Ammon's horn (tissue), 1 donor: ENCODE data around the gene CAPN7.
A peak's percentile ranks its signal among the peaks of the same experiment; 100 is the strongest.

Experiments used
- DNase-seq: peaks from one replicate; pipeline ENCODE4 v3.0.0-alpha.2; 2016; ENCODE audit warnings: low spot score

Gene CAPN7

DNA sequence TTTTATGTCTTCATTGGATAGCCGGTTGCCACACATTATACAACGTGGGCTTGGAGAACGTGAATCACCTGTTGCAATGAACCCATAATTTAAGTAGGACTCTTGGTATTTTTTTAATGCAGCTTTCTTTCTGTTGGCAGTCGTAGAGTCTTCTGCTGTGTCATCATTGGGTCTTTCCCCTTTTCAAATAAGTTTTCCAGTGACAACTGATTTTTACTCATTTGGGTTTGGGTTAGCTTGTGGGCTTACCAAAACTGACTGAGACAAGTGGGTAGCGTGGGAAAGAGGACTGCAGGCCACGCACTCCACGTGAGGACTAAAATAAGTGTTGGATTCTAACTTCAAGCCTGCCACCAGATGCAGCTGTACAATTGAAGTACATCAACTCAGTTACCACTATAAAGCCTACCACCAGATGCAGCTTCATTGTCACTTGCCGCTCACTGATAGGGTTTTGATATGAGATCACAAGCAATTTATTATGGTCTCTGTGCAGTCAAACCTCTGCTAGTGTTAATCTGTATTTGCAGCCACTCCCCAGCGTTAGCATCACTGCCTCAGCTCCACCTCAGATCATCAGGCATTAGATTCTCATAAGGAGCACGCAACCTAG lies 6.4 kb upstream of the CAPN7 start:
- DNase-seq = no peak

DNA sequence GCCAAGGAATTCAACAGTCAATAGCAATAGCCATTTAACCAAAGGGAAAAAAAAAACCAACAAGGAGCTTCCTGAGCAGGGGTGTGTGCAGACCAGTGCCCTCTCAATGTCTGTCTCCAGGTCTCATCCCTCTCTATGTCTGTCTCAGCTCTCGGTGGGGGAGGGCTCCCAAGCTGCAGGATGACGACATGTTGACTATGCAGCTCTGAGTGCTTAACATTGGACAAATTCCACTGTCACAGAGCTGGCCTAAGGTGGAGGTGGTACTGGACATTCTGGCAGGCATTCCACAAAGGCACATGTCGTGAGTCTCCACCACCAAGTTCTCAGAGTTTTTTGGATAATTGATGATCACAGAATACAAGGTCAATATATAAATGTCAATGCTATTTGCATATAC lies 2.0 kb upstream of the CAPN7 start:
- DNase-seq = no peak

DNA sequence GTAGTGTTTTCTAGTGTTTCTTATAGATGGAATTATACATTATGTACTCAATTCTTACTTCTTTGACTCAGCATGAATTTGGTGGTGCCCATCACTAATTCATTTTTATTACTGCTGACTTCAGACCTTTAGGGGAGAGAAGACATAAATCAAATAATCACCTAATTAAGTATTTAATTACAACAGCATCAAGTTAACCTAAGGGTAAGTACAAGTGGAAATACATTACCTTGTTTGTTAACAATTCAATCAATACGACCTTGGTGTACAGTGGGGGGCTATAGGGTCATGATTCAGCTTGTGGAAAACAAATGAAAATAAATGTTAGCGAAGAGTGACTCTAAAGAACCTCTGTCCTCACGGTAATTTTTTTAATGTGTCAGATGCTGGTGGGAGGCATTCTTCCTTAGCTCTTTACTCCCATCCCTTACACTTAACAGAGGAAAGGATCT lies 538 bp upstream of the CAPN7 start:
- DNase-seq = no peak

DNA sequence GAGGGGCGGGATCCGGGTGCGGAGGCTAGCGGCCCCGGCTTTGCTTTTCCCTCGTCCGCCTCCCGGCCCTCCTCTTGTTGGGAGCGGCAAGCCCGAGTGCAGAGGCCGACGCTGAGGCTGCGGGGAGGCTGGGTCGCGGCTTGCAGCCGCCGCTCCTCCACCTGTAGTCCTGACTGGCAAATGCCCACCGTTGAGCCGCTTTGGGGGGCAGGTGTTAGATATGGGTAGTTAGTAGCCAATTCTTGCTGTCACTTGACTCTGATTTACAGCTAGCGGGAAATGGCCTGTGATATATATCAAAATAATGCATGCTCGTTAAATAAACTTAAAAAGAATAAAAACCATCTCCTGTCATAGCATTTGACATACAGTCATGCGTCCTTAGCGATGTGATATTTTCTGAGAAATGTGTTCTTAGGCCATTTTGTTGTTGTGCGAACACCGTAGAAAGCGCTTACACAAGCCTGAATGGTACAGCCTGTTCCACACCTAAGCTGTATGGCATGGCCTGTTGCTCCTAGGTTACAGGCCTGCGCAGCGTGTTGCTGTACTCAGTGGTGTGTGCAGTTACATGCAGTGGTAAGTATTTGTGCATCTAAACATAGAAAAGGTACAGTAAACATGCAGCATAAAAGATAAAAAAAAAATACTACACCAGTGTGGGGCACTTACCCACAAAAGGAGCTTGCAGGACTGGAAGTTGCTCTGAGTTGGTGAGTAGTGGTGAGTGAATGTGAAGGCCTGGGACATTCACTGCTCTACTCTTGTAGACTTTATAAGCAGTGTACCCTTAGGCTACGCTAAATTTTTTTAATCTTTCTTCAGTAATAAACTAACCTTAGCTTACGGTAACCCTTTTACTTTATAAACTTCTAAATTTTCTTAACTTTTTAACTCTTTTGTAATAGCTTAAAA lies 873 bp downstream of the CAPN7 start:
- peak; percentile 47 for DNase-seq

DNA sequence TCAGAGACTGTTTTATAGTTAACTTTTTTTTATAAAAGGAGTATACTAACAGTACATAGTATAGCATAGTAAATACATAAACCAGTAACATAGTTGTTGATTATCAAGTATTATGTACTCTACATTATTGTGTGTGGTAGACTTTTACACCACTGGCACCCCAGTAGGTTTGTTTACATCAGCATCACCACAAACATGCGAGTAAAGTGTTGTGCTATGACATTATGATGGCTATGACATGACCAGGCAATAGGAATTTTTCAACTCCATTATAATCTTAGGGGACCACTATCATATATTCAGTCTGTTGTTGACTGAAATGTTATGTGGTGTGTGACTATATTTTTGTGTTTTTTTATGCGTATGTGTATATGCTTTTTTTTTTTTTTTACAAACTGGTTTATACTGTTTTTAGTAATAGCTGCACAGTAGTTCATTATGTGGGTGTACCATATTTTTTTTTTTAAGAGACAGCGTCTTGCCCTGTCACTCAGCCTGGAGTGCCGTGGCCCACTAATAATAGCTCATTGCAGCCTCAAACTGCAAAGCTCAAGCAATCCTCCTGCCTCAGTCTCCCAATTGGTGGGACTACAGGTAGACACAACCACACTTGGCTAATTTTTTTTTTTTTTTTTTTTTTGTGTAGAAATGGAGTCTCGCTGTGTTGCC lies 1.9 kb downstream of the CAPN7 start:
- DNase-seq = no peak

DNA sequence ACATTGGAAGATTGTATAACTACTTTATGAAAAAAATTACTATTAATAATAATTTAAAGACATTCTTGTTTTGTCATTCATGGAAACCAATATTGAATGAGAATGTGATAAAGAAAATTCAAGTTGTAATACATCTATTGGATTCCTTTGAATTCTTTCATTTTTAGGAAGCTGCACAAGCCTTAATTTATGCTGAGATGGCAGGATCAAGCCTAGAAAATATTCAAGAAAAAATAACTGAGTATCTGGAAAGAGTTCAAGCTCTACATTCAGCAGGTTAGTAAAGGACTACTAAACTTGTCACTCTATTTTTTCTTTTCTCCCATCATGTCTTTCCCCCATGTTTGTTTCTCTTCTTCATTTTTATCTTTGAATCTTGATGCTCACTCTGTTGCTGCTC lies 5.9 kb downstream of the CAPN7 start:
- no peak for DNase-seq

DNA sequence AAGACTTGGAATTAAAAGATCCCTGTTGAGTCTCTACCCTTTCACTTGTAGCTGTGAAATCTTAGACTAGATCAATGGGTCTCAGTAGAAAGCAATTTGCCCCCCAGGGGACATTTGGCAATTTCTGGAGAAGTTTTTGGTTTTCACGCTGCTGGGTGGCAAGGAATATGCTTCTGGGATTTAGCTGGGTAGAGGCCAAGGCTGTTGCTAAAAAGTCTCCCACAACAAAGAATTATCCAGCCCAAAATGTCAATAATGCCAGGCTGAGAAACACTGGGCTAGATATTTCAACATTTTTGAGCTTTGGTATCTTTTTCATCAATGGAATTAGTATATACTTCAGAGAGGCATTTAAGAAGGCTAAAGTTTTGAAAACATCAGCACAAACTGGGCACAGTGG lies 8.7 kb downstream of the CAPN7 start:
- no peak for DNase-seq

DNA sequence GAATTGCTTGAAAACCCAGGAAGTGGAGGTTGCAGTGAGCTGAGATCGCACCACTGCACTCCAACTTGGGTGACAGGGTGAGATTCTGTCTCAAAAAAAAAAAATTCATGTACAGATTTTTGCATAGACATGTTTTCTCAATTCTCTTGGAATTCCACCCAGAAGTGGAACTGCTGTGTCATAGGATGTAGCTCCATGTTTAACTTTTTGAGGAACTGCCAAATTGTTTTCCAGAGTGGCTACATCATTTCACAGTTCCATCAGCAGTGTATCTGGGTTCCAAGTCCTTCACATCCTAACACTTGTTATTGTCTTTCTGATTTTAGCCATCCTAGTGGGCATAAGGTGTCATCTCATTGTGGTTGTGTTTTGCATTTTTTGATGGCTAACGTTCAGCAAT lies 9.9 kb downstream of the CAPN7 start:
- DNase-seq = no peak

DNA sequence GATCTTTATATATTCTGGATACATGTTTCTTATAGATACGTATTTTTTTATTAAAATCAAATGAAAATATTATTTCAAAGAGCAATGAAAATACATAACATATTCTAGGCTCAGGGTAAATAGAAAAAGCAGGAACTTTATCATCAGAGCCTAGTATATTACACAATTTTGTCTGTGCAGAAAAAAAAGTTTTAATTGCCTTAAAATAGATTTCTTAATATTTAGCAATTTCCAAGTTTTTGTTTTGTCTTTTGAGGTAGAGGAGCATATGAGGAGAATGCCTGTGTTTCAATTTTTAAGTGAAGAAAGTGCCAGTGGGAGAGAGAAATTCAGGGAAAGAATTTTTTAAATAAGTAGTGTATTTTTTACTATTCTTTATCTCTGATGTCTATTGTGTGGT lies 10.5 kb downstream of the CAPN7 start:
- no peak for DNase-seq

DNA sequence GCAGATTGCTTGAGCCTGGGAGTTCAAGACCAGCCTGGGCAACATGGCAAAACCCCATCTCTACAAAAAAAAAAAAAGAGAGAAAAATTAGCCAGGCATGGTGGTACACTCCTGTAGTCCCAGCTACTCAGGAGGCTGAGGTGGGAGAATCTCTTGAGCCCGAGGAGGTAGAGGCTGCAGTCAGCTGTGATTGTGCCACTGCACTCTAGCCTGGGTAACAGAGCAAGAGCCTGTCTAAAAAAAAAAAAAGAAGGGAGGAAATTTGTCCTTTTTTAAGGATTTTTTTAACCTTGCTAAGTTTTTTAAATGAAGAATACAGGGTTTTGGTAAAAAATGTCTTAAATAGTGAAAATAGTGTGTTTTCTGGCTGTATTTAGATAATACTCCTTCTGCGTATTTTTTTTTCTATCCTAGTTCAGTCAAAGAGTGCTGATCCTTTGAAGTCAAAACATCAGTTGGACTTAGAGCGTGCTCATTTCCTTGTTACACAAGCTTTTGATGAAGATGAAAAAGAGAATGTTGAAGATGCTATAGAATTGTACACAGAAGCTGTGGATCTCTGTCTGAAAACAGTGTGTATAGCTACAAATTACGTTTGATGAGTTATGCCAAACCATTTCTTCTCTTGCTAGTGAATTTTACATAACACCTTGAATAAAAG lies 11.1 kb downstream of the CAPN7 start:
- DNase-seq = no peak

DNA sequence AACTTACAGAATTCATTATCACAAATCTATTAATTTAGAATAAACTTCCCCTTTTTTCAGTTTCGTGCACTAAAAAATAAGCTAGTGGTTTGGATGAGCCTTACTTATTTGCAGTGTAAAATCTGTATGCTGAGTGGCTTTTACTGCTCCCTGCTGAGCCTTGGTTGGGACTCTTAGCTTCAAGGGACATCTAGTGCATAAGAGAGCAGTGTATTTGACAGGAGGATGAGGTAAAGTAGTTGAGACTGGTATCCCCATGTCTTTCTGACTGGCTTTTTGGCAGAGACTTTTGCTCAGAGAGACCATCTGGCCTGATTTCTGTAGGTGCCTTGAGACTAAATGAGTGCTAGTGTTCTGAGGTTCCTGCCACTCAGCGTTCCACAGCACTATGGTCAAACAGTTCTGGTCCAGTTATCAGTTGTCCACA lies 11.8 kb downstream of the CAPN7 start:
- DNase-seq = no peak

DNA sequence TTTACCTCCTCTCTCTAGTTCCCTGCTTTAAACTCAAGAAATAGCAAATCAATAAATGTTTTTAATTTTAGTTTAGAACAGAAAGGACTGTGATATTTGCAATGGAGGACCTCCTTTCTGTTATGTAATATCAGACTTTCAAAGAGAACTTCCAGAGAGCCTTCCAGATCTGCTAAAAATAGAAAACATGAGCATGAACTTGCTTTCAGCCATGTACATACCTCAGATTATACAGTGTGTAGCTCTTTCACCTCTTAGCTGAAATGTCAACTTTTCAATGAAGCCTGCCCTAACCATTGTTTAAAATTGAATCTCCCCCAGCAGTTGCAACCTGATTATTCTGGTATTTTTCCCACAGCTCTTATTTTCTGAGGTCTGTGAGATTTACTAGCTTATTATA lies 12.6 kb downstream of the CAPN7 start:
- DNase-seq = no peak

DNA sequence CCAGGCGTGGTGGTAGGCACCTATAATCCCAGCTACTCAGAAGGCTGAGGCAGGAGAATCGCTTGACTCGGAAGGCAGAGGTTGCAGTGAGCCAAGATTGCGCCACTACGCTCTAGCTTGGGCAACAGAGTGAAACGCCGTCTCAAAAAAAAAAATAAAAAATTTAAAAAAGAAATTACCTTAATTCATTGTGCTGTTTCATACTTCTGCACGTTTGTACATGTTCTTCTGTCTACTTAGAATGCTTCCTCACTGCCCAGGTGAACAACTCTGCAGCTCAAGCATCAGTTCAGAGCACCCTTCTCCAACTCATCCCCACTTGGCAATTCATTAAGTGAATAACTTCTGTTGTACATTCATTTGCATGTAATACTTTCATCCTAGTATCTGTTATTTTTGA lies 14.0 kb downstream of the CAPN7 start:
- DNase-seq = no peak

DNA sequence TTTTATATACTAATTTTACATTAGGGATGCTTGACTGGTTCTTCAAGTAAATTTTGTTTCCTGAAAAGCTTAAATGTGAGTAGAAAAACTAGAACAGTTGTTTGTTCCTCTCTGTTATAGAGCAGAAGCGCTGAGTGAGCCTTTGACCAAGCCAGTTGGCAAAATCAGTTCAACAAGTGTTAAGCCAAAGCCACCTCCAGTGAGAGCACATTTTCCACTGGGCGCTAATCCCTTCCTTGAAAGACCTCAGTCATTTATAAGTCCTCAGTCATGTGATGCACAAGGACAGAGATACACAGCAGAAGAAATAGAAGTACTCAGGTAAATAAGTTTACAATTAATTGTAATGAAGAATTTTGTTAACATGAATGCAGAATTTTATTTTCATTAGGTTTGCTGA lies 14.6 kb downstream of the CAPN7 start:
- DNase-seq = peak; percentile 23

DNA sequence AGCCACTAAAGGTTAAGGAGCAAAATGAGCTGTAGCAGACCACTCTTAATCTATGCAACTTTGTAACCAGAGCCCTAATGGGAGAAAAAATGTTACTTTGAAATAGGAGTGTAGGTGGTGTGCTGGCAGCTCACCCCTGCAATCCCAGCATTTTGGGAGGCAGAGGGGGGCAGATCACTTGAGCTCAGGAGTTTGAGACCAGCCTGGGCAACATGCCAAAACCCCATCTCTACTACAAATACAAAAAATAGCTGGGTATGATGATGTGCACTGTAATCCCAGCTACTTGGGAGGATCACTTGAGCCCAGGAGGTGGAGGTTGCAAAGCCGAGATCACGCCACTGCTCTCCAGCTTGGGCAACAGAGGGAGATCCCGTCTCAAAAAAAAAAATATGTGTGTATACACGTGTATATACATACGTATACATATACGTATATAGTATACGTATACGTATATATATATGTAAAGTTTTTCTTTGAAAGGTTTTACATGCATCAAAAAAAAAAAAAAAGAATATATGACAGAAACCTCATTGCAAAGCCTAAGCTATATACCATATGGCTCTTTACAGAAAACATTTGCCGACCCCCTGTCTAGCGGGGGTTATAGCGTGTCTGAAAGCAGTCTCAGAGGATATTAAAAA lies 15.7 kb downstream of the CAPN7 start:
- no peak for DNase-seq

DNA sequence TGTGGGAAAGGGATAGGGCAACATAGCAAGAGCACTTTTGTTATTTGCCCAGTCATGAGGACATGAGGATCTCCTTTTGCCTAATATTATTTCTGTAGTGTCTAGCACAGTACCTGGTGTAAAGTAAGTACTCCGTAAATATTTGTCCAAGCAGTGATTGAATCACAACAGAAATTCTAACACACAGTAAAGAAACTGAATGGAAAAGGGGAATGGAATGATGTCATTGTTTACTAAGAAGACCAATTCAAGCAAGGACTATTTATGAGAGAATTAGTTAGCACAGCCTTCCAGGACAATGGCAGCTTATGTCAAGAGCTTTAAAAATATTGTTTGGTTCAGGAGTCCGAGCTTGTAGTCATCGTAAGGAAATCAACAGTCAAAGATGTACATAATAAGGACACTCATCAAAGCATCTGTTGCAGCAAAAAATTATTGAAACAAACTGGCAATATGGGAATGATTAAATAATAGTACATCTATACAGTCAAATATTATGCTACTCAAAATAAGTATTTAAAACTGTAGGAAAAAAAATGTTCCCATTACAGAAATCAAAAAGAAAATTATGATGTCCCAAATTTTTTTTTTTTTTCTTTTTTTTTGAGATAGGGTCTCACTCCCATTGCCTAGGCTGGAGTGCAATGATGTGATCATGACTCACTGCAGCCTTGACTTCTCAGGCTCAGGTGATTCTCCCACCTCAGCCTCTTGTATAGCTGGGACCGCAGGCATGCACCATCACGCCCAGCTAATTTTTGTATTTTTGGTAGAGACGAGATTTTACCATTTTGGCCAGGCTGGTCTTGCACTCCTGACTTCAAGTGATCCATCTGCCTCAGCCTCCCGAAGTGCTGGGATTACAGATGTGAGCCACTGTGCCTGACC lies 17.9 kb downstream of the CAPN7 start:
- no peak for DNase-seq

DNA sequence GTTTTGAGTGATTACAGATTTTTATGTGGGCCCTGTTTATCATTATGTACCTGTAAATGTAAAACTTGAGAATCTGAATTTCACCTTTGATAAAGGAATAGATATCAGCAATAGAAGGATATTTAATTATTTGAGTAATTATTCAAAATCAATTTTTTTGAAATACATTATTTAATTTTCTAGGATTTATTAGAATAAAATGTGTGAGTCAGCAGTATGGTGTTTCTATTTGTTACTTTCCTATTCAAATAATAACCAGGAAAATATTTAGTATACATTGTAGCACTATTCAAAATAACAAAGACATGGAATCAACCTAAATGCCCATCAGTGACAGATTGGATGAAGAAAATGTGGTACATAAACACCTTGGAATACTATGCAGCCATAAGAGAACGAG lies 22.1 kb downstream of the CAPN7 start:
- no peak for DNase-seq

DNA sequence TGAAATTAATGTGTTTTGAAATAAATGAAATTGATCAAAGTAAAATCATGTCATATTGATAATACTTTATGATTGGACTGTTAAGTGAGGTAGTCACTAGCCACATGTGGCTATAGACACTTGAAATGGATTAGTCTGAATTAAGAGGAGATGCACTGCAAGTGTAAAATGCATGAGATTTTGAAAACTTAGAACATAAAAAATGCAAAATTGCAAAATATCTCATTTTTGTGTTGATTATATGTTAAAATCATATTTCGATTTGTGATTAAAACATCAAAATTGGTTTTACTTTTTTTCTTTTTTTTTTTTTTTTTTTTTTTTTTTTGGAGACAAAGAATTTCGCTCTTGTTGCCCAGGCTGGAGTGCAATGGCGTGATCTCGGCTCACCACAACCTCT lies 23.2 kb downstream of the CAPN7 start:
- no peak for DNase-seq

DNA sequence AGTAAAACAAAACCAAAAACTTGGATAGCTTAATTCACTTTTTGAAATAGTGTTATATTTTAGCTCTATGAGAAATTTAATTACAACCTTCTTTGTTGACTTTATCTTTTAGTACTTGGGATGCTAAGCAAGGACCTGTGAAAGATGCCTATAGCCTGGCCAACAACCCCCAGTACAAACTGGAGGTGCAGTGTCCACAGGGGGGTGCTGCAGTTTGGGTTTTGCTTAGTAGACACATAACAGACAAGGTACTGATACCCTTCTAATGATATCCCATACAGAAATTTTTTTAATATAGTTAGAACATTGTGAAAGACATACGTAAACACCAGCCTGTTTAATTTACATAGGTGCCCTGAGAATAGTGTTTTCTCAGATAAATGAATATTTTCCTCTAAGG lies 35.3 kb downstream of the CAPN7 start:
- no peak for DNase-seq

DNA sequence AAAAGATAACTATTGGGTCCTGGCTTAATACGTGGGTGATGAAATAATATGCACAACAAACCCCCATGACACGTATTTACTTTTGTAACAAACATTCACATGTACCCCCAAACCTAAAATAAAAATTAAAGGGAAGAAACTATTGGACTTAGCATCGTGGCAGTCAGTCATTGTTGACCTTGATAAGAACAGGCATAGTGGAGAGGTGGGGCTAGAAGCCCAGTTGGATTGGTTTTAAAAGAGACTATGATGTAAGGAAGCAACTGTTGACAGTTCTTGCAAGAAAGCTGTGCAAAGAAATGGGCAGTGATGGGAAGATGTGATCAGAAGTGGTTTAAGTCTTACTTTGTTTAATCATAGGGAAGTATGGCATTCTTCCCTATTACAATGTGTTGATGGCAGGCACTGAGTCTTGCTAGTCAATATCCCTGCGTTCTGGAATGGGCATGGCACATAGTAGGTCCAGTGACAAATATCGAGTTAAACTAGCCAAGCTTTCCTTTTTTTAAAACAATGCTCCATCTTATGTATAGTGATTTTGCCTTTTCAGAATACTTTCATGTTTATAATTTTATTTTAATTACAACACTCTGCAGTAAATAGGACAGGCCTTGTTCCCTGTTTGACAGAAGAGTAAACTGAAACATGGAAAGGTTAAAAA lies 37.9 kb downstream of the CAPN7 start:
- DNase-seq = no peak
